HEK293 (cell line): ENCODE measurements around the gene HOXC11.

Source experiments
- CTCF ChIA-PET: fragments of 350-600 bp; formaldehyde crosslinking; extraction: SDS; loops from one replicate; lab custom pipeline; 2021; ENCODE audit warnings: antibody characterized with exemption; lab: Yijun Ruan, JAX
- POLR2A ChIA-PET: fragments of 300-600 bp; formaldehyde crosslinking; extraction: SDS; loops from one replicate; lab custom pipeline; 2020; ENCODE audit warnings: antibody characterized with exemption, inconsistent platforms; lab: Yijun Ruan, JAX
- H3K27ac ChIP-seq: fragments of 200-500 bp; sonication (Bioruptor generic); 2 replicates; pipeline ENCODE4 v1.5.1; 2014; ENCODE audit warnings: low read depth, low read length, control low read depth, inconsistent platforms; ENCODE audit errors: extremely low read depth
- H3K36me3 ChIP-seq, 2 experiments: fragments of 200-500 bp in 1 of 2; sonication (Bioruptor generic) in 1 of 2; 1 replicate in 1 of 2; 2 replicates in 1 of 2; pipeline ENCODE4 v1.5.1; 2014 to 2017; ENCODE audit warnings: inconsistent platforms in 2 of 2, low read length in 2 of 2; ENCODE audit not compliant: control insufficient read depth in 2 of 2, insufficient read depth in 1 of 2
- H3K4me1 ChIP-seq: fragments of 200-500 bp; sonication (Bioruptor generic); 2 replicates; pipeline ENCODE4 v1.5.1; 2014; ENCODE audit warnings: mild to moderate bottlenecking, low read length, inconsistent platforms; ENCODE audit not compliant: control insufficient read depth, insufficient read depth
- H3K4me3 ChIP-seq: 2 replicates; pipeline ENCODE4 v1.5.1; 2011; ENCODE audit warnings: low read depth, mild to moderate bottlenecking, control low read depth, low read length, moderate library complexity
- H3K9me3 ChIP-seq: fragments of 200-500 bp; sonication (Bioruptor generic); 2 replicates; pipeline ENCODE4 v1.5.1; 2014; ENCODE audit warnings: low read depth, low read length, inconsistent platforms; ENCODE audit not compliant: control insufficient read depth, insufficient read depth
- ATF2 ChIP-seq: fragments of 450-650 bp; formaldehyde crosslinking; IDR thresholded peaks from 2 replicates; pipeline ENCODE4 v1.5.1; 2016; ENCODE audit warnings: missing biosample characterization, missing genetic modification characterization, low read depth
- BCL11A ChIP-seq: fragments of 450-650 bp; formaldehyde crosslinking; IDR thresholded peaks from 2 replicates; pipeline ENCODE4 v1.5.1; 2016; ENCODE audit warnings: low read depth, missing biosample characterization, missing genetic modification characterization
- IKZF3 ChIP-seq: fragments of 450-650 bp; IDR thresholded peaks from 2 replicates; pipeline ENCODE4 v1.5.0; 2018; ENCODE audit warnings: missing biosample characterization, mild to moderate bottlenecking, missing genetic modification characterization, moderate library complexity
- KLF10 ChIP-seq: fragments of 450-650 bp; IDR thresholded peaks from 2 replicates; pipeline ENCODE4 v1.5.1; 2018; ENCODE audit warnings: missing biosample characterization, mild to moderate bottlenecking, missing genetic modification characterization
- KLF8 ChIP-seq: fragments of 450-650 bp; formaldehyde crosslinking; IDR thresholded peaks from 2 replicates; pipeline ENCODE4 v1.5.1; 2016; ENCODE audit warnings: missing biosample characterization, missing genetic modification characterization
- SP7 ChIP-seq: fragments of 450-650 bp; formaldehyde crosslinking; IDR thresholded peaks from 2 replicates; pipeline ENCODE4 v1.5.1; 2016; ENCODE audit warnings: missing biosample characterization, missing genetic modification characterization
- YY2 ChIP-seq: fragments of 450-650 bp; formaldehyde crosslinking; IDR thresholded peaks from 2 replicates; pipeline ENCODE4 v1.5.1; 2016; ENCODE audit warnings: missing biosample characterization, missing genetic modification characterization
- ZBTB17 ChIP-seq: fragments of 450-650 bp; formaldehyde crosslinking; IDR thresholded peaks from 2 replicates; pipeline ENCODE4 v1.5.1; 2016; ENCODE audit warnings: missing biosample characterization, missing genetic modification characterization
- ZBTB8A ChIP-seq: fragments of 450-650 bp; formaldehyde crosslinking; IDR thresholded peaks from 2 replicates; pipeline ENCODE4 v1.5.1; 2016; ENCODE audit warnings: missing biosample characterization, missing genetic modification characterization
- ZEB2 ChIP-seq: fragments of 450-650 bp; formaldehyde crosslinking; IDR thresholded peaks from 2 replicates; pipeline ENCODE4 v1.5.1; 2016; ENCODE audit warnings: missing biosample characterization, missing genetic modification characterization
- ZFP69B ChIP-seq: fragments of 450-650 bp; formaldehyde crosslinking; IDR thresholded peaks from 2 replicates; pipeline ENCODE4 v1.5.1; 2016; ENCODE audit warnings: missing biosample characterization, missing genetic modification characterization
- ZNF155 ChIP-seq: fragments of 450-650 bp; formaldehyde crosslinking; IDR thresholded peaks from 2 replicates; pipeline ENCODE4 v1.5.1; 2016; ENCODE audit warnings: missing biosample characterization, missing genetic modification characterization
- ZNF302 ChIP-seq: fragments of 450-650 bp; formaldehyde crosslinking; IDR thresholded peaks from 2 replicates; pipeline ENCODE4 v1.5.1; 2016; ENCODE audit warnings: missing biosample characterization, missing genetic modification characterization, low read depth
- ZNF37A ChIP-seq: fragments of 450-650 bp; IDR thresholded peaks from 2 replicates; pipeline ENCODE4 v1.5.1; 2018; ENCODE audit warnings: missing biosample characterization, missing genetic modification characterization
- ZNF426 ChIP-seq: fragments of 450-650 bp; formaldehyde crosslinking; IDR thresholded peaks from 2 replicates; pipeline ENCODE4 v1.5.1; 2017; ENCODE audit warnings: missing biosample characterization, missing genetic modification characterization, mild to moderate bottlenecking, inconsistent platforms, moderate library complexity
- ZNF501 ChIP-seq: fragments of 450-650 bp; formaldehyde crosslinking; IDR thresholded peaks from 2 replicates; pipeline ENCODE4 v1.5.1; 2016; ENCODE audit warnings: missing biosample characterization, missing genetic modification characterization
- ZNF514 ChIP-seq: fragments of 450-650 bp; formaldehyde crosslinking; IDR thresholded peaks from 2 replicates; pipeline ENCODE4 v1.5.1; 2016; ENCODE audit warnings: missing biosample characterization, missing genetic modification characterization
- ZNF549 ChIP-seq: fragments of 450-650 bp; IDR thresholded peaks from 2 replicates; pipeline ENCODE4 v1.5.1; 2018; ENCODE audit warnings: missing biosample characterization, missing genetic modification characterization, mild to moderate bottlenecking, inconsistent platforms, moderate library complexity
- ZNF561 ChIP-seq: fragments of 450-650 bp; IDR thresholded peaks from 2 replicates; pipeline ENCODE4 v1.5.1; 2018; ENCODE audit warnings: missing biosample characterization, missing genetic modification characterization, borderline replicate concordance
- ZNF701 ChIP-seq: fragments of 450-650 bp; formaldehyde crosslinking; IDR thresholded peaks from 2 replicates; pipeline ENCODE4 v1.5.1; 2016; ENCODE audit warnings: missing biosample characterization, missing genetic modification characterization
- ZNF76 ChIP-seq: fragments of 450-650 bp; formaldehyde crosslinking; IDR thresholded peaks from 2 replicates; pipeline ENCODE4; 2016; ENCODE audit warnings: low read depth, missing biosample characterization, missing genetic modification characterization, borderline replicate concordance
- ZXDB ChIP-seq: fragments of 450-650 bp; formaldehyde crosslinking; IDR thresholded peaks from 2 replicates; pipeline ENCODE4 v1.5.1; 2016; ENCODE audit warnings: missing biosample characterization, missing genetic modification characterization
- TF ChIP-seq, protein P1 (sequence below): fragments of 450-650 bp; formaldehyde crosslinking; conservative IDR thresholded peaks from 2 replicates; pipeline ENCODE4 v1.5.1; 2016; ENCODE audit warnings: low read depth, missing biosample characterization, missing genetic modification characterization
- TF ChIP-seq, protein P2 (sequence below): fragments of 450-650 bp; formaldehyde crosslinking; IDR thresholded peaks from 2 replicates; pipeline ENCODE4 v1.5.1; 2016; ENCODE audit warnings: missing biosample characterization, missing genetic modification characterization
- TF ChIP-seq, protein P3 (sequence below): fragments of 450-650 bp; formaldehyde crosslinking; IDR thresholded peaks from 2 replicates; pipeline ENCODE4 v1.5.1; 2016; ENCODE audit warnings: missing biosample characterization, missing genetic modification characterization

HOXC11 gene

GRCh38 chr12:54005531-54005852 is 32.6 kb downstream of the HOXC11 start:
- ChIA-PET POLR2A (no interaction called here), CTCF (interaction anchor here (0.6 to 7.9 kb wide), 22 partner anchors 10 to 353 kb away, joined by 3 to 111 read pairs (median 6); partner anchors contain the start of genes HOXC10, HOXC5, HOXC6 and SMUG1)
- Histone ChIP-seq H3K27ac (no peak overlapping the region), H3K9me3 (no peaks in the 10 kb centered on the region), H3K36me3 (peaks cover 8 to 15% of the 10 kb centered on the region in 2 experiments; a peak in 2 of 3 replicates), H3K4me3 (no peak overlapping the region), H3K4me1 (peaks cover 37% of the 10 kb centered on the region)
- TF ChIP-seq, protein P1, sequence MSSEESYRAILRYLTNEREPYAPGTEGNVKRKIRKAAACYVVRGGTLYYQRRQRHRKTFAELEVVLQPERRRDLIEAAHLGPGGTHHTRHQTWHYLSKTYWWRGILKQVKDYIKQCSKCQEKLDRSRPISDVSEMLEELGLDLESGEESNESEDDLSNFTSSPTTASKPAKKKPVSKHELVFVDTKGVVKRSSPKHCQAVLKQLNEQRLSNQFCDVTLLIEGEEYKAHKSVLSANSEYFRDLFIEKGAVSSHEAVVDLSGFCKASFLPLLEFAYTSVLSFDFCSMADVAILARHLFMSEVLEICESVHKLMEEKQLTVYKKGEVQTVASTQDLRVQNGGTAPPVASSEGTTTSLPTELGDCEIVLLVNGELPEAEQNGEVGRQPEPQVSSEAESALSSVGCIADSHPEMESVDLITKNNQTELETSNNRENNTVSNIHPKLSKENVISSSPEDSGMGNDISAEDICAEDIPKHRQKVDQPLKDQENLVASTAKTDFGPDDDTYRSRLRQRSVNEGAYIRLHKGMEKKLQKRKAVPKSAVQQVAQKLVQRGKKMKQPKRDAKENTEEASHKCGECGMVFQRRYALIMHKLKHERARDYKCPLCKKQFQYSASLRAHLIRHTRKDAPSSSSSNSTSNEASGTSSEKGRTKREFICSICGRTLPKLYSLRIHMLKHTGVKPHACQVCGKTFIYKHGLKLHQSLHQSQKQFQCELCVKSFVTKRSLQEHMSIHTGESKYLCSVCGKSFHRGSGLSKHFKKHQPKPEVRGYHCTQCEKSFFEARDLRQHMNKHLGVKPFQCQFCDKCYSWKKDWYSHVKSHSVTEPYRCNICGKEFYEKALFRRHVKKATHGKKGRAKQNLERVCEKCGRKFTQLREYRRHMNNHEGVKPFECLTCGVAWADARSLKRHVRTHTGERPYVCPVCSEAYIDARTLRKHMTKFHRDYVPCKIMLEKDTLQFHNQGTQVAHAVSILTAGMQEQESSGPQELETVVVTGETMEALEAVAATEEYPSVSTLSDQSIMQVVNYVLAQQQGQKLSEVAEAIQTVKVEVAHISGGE: peak; percentile 31; the same call in 1 of the 2 replicates
- TF ChIP-seq ZNF76: no peak

GRCh38 chr12:54005853-54006558 is 33.1 kb downstream of the HOXC11 start:
- H3K36me3 ChIP-seq: peaks cover 8 to 15% of the 10 kb centered on the region in 2 experiments; a peak in 2 of 3 replicates
- H3K4me3 ChIP-seq: no peak overlapping the region
- POLR2A ChIA-PET: no interaction called here
- CTCF ChIA-PET: interaction anchor here (0.6 to 7.9 kb wide), 27 partner anchors 10 to 353 kb away, joined by 3 to 111 read pairs (median 7); partner anchors contain the start of genes HOXC10, HOXC5, HOXC6 and SMUG1
- H3K9me3 ChIP-seq: no peaks in the 10 kb centered on the region
- peak overlapping the region; percentile 45; the same call in 1 of the 2 replicates for H3K27ac ChIP-seq
- H3K4me1 ChIP-seq: peaks cover 40% of the 10 kb centered on the region
- no peak for TF ChIP-seq ZNF302 (tag by site-specific recombination)
- TF ChIP-seq KLF8 (tag by site-specific recombination): 0 out of 2 replicates have a peak, but pooled peaks have one; percentile 29
- peak; percentile 79 for TF ChIP-seq ZBTB8A (tag by site-specific recombination)
- TF ChIP-seq BCL11A (tag by site-specific recombination): peak; percentile 70; the same call in 1 of the 2 replicates
- peak; percentile 59; the same call in 1 of the 2 replicates for TF ChIP-seq KLF10 (tag by site-specific recombination)
- peak; percentile 36; the same call in 1 of the 2 replicates for TF ChIP-seq ZBTB17
- TF ChIP-seq ZEB2: peak; percentile 82
- no peak for TF ChIP-seq ZNF426
- TF ChIP-seq IKZF3 (tag by site-specific recombination): peak; percentile 83
- TF ChIP-seq, protein P2, sequence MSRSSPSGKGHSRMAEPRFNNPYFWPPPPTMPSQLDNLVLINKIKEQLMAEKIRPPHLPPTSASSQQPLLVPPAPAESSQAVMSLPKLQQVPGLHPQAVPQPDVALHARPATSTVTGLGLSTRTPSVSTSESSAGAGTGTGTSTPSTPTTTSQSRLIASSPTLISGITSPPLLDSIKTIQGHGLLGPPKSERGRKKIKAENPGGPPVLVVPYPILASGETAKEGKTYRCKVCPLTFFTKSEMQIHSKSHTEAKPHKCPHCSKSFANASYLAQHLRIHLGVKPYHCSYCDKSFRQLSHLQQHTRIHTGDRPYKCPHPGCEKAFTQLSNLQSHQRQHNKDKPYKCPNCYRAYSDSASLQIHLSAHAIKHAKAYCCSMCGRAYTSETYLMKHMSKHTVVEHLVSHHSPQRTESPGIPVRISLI (tag by site-specific recombination): no peak
- TF ChIP-seq ZNF37A (tag by site-specific recombination): no peak
- TF ChIP-seq ZNF514 (tag by site-specific recombination): no peak
- TF ChIP-seq ZNF549 (tag by site-specific recombination): no peak
- TF ChIP-seq ZFP69B: peak; percentile 77
- no peak for TF ChIP-seq YY2
- no peak for TF ChIP-seq ATF2 (tag by site-specific recombination)
- TF ChIP-seq ZXDB (tag by site-specific recombination): peak; percentile 73
- peak; percentile 47; the same call in 1 of the 2 replicates for TF ChIP-seq ZNF501 (tag by site-specific recombination)
- no peak for TF ChIP-seq ZNF155 (tag by site-specific recombination)
- peak; percentile 54 for TF ChIP-seq SP7 (tag by site-specific recombination)
- no peak for TF ChIP-seq ZNF701
- no peak for TF ChIP-seq ZNF561 (tag by site-specific recombination)
- TF ChIP-seq, protein P3, sequence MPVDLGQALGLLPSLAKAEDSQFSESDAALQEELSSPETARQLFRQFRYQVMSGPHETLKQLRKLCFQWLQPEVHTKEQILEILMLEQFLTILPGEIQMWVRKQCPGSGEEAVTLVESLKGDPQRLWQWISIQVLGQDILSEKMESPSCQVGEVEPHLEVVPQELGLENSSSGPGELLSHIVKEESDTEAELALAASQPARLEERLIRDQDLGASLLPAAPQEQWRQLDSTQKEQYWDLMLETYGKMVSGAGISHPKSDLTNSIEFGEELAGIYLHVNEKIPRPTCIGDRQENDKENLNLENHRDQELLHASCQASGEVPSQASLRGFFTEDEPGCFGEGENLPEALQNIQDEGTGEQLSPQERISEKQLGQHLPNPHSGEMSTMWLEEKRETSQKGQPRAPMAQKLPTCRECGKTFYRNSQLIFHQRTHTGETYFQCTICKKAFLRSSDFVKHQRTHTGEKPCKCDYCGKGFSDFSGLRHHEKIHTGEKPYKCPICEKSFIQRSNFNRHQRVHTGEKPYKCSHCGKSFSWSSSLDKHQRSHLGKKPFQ (tag by site-specific recombination): peak; percentile 67
